Hepatocyte (in vitro differentiated cells): ENCODE measurements around the gene GPR157. TPM values are rescaled to one million over a fixed set of nuclear protein-coding genes. Genes with fewer than 3 reads are reported as not detected.

ENCODE experiments used
- DNase-seq: peaks from one replicate; pipeline ENCODE4 v3.0.0-alpha.2; 2016; ENCODE audit warnings: low spot score
- H2AFZ ChIP-seq: fragments of 200-600 bp; sonication (generic); 2 replicates; pipeline ENCODE4 v1.6.0; 2016; ENCODE audit warnings: antibody characterized with exemption, mild to moderate bottlenecking
- H3K27ac ChIP-seq: fragments of 200-600 bp; sonication (generic); 2 replicates; pipeline ENCODE4 v1.5.1; 2016; ENCODE audit warnings: mild to moderate bottlenecking
- H3K27me3 ChIP-seq: fragments of 200-600 bp; sonication (generic); 2 replicates; pipeline ENCODE4 v1.6.1; 2016
- H3K36me3 ChIP-seq: fragments of 200-600 bp; sonication (generic); replicated peaks from 2 replicates; pipeline ENCODE4 v1.5.1; 2016; ENCODE audit warnings: low read depth; ENCODE audit not compliant: insufficient read depth
- H3K4me1 ChIP-seq: fragments of 200-600 bp; sonication (generic); 2 replicates; pipeline ENCODE4 v1.5.1; 2016; ENCODE audit warnings: mild to moderate bottlenecking, moderate library complexity; ENCODE audit not compliant: insufficient read depth
- H3K4me2 ChIP-seq: fragments of 200-600 bp; sonication (generic); 2 replicates; pipeline ENCODE4 v1.6.0; 2016
- H3K4me3 ChIP-seq: fragments of 200-600 bp; sonication (generic); 2 replicates; pipeline ENCODE4 v1.5.1; 2016; ENCODE audit warnings: mild to moderate bottlenecking
- H3K79me2 ChIP-seq: fragments of 200-600 bp; sonication (generic); 2 replicates; pipeline ENCODE4 v1.6.0; 2017; ENCODE audit warnings: mild to moderate bottlenecking
- H3K9me2 ChIP-seq: fragments of 200-600 bp; sonication (generic); replicated peaks from 2 replicates; pipeline ENCODE4 v1.6.0; 2017; ENCODE audit warnings: mild to moderate bottlenecking; ENCODE audit not compliant: insufficient read depth
- H3K9me3 ChIP-seq: fragments of 200-600 bp; sonication (generic); 2 replicates; pipeline ENCODE4 v1.5.1; 2016; ENCODE audit warnings: low read depth, mild to moderate bottlenecking
- H4K20me1 ChIP-seq: fragments of 200-600 bp; sonication (generic); 2 replicates; pipeline ENCODE4 v1.6.0; 2016; ENCODE audit warnings: mild to moderate bottlenecking; ENCODE audit not compliant: insufficient read depth, poor library complexity, severe bottlenecking
- CTCF ChIP-seq: fragments of 200-600 bp; sonication (generic); IDR thresholded peaks from 2 replicates; pipeline ENCODE4 v1.5.1; 2016; ENCODE audit warnings: antibody characterized with exemption, mild to moderate bottlenecking; ENCODE audit not compliant: poor library complexity
- EZH2 ChIP-seq: fragments of 200-600 bp; sonication (generic); IDR thresholded peaks from 2 replicates; pipeline ENCODE4 v1.6.1; 2016; ENCODE audit warnings: antibody characterized with exemption, mild to moderate bottlenecking, borderline replicate concordance
- EZH2phosphoT487 ChIP-seq: fragments of 200-600 bp; sonication (generic); IDR thresholded peaks from one replicate; pipeline ENCODE4 v1.6.1; 2018; ENCODE audit warnings: antibody characterized with exemption, mild to moderate bottlenecking, low read depth, moderate library complexity; ENCODE audit not compliant: unreplicated experiment, severe bottlenecking
- WGBS: methylation state at CpG from one replicate; pipeline ENCODE4 v1.1.6; 2016; ENCODE audit warnings: low lambda C conversion rate; ENCODE audit errors: missing lambda C conversion rate; 5-methylcytosine and 5-hydroxymethylcytosine counted together
- polyA plus RNA-seq: library from polyadenylated mRNA; unstranded; fragments of >200 nt; fragmentation: Nextera tagmentation; extraction: Ambion mirVana; gene quantifications from 2 replicates; pipeline ENCODE4 v1.2.1, GENCODE V29; 2016
- total RNA-seq: library from RNA; depleted of rRNA; stranded (reverse); fragments of >200 nt; gene quantifications from 2 replicates; pipeline ENCODE4 v1.2.3, GENCODE V29; 2014

GPR157 gene
- total and polyA plus RNA-seq, 2 experiments from 2014 or later, result 14.4 to 18.6 TPM

GRCh38 chr1:9061252-9061960, 67.5 kb downstream of the GPR157 start:
- no peak overlapping the region for H3K4me2 ChIP-seq
- no peak for DNase-seq
- H3K9me2 ChIP-seq, result no peaks in the 10 kb centered on the region
- no peaks in the 10 kb centered on the region for H3K4me1 ChIP-seq
- H3K9me3 ChIP-seq, result no peaks in the 10 kb centered on the region
- H3K27me3 ChIP-seq, result no peaks in the 10 kb centered on the region
- no peak overlapping the region for H3K27ac ChIP-seq
- TF ChIP-seq CTCF (no peak), EZH2 (no peak), EZH2phosphoT487 (no peak)
- no peaks in the 10 kb centered on the region for H4K20me1 ChIP-seq
- H3K79me2 ChIP-seq, result no peaks in the 10 kb centered on the region
- H3K36me3 ChIP-seq, result no peaks in the 10 kb centered on the region
- no peak overlapping the region for H3K4me3 ChIP-seq
- WGBS, result 88% methylated on average over 6 of the region's 6 CpGs
- H2AFZ ChIP-seq, result no peak overlapping the region

- no peak overlapping the region for H2AFZ ChIP-seq
- H3K27ac ChIP-seq, result no peak overlapping the region
- no peaks in the 10 kb centered on the region for H3K9me2 ChIP-seq
- 100% methylated on average over 3 of the region's 4 CpGs for WGBS
- no peaks in the 10 kb centered on the region for H3K4me1 ChIP-seq
- H3K36me3 ChIP-seq, result no peaks in the 10 kb centered on the region
- no peaks in the 10 kb centered on the region for H3K79me2 ChIP-seq
- TF ChIP-seq EZH2phosphoT487 (no peak), EZH2 (no peak), CTCF (no peak)
- no peaks in the 10 kb centered on the region for H3K27me3 ChIP-seq
- no peaks in the 10 kb centered on the region for H3K9me3 ChIP-seq
- DNase-seq, result no peak
- no peak overlapping the region for H3K4me2 ChIP-seq
- no peaks in the 10 kb centered on the region for H4K20me1 ChIP-seq
- H3K4me3 ChIP-seq, result no peak overlapping the region
Observed at GRCh38 chr1:9059891-9060744, 68.8 kb downstream of the GPR157 start.

- H3K27ac ChIP-seq, result no peak overlapping the region
- no peak for DNase-seq
- H3K4me3 ChIP-seq, result no peak overlapping the region
- H3K4me1 ChIP-seq, result no peaks in the 10 kb centered on the region
- no peaks in the 10 kb centered on the region for H3K27me3 ChIP-seq
- no peaks in the 10 kb centered on the region for H3K79me2 ChIP-seq
- no peaks in the 10 kb centered on the region for H3K9me2 ChIP-seq
- TF ChIP-seq CTCF (peak; percentile 28), EZH2 (no peak)
- no peaks in the 10 kb centered on the region for H3K9me3 ChIP-seq
- no peak overlapping the region for H2AFZ ChIP-seq
- H3K36me3 ChIP-seq, result no peaks in the 10 kb centered on the region
- no peaks in the 10 kb centered on the region for H4K20me1 ChIP-seq
- 70% methylated on average over 2 of the region's 2 CpGs for WGBS
- no peak overlapping the region for H3K4me2 ChIP-seq
Observed at GRCh38 chr1:9058465-9058864, 70.4 kb downstream of the GPR157 start.
